Measurements from ENCODE around the gene EIF4G3. TPM values are rescaled to one million over a fixed set of nuclear protein-coding genes. Genes with fewer than 3 reads are reported as not detected.
"Not testable (repeated sequence)": the region's sequence is repeated elsewhere in the genome, so short reads cannot be mapped to it uniquely, and the experiment has no call there.

The EIF4G3 gene
- total and polyA plus RNA-seq, 2 of the 8 experiments (the other 6 are each of a cell fraction or from before 2014, with no cell fraction given), result 47.5 to 66.6 TPM

DNA sequence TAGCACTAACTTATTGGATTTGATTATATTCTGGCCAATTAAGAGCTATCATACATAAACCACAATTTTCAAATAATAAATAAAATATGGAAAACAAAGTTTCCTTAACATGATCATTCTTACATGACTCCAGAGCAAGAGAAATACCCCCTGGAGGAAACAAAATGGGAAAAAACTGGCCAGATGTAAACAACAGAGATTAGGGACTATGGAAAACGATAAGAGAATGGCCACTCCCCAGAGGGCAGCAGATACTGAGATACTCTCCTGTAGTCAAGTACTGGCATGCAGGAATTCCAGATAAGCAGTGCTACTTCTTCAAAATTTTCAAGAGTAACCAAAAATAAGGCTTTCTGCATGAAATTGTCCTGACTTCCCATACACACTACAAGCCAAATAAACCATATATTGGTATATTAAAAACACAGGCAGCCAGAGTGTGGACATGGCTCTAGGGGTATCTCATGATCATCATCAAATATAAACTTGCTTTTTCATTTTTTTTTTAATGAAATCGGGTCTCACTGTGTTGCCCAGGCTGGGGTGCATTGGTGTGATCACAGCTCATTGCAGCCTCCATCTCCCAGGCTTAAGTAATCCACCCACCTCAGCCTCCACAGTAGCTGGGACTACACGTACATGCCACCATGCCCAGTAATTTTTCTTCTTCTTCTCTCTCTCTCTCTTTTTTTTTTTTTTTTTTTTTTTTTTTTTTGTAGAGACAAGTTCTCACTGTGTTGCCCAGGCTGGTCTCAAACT, 118.5 kb downstream of the EIF4G3 start (continued):
- no peak for TF ChIP-seq CTCF (IDR thresholded peaks at IDR 0.05; ENCODE audit: control extremely low read depth in 1 of 3, insufficient read depth in 1 of 3, low read depth in 1 of 3, low read length in 3 of 3)
- no peak for TF ChIP-seq CEBPB (IDR thresholded peaks at IDR 0.05; ENCODE audit: low read depth, low read length)
- TF ChIP-seq CBX5 (IDR thresholded peaks at IDR 0.05; ENCODE audit: low read depth, low read length), result no peak
- no peak for TF ChIP-seq YY1 (IDR thresholded peaks at IDR 0.05; ENCODE audit: low read depth, low read length)
- TF ChIP-seq, protein P1, sequence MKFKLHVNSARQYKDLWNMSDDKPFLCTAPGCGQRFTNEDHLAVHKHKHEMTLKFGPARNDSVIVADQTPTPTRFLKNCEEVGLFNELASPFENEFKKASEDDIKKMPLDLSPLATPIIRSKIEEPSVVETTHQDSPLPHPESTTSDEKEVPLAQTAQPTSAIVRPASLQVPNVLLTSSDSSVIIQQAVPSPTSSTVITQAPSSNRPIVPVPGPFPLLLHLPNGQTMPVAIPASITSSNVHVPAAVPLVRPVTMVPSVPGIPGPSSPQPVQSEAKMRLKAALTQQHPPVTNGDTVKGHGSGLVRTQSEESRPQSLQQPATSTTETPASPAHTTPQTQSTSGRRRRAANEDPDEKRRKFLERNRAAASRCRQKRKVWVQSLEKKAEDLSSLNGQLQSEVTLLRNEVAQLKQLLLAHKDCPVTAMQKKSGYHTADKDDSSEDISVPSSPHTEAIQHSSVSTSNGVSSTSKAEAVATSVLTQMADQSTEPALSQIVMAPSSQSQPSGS (IDR thresholded peaks at IDR 0.05; ENCODE audit: low read length), result no peak

DNA sequence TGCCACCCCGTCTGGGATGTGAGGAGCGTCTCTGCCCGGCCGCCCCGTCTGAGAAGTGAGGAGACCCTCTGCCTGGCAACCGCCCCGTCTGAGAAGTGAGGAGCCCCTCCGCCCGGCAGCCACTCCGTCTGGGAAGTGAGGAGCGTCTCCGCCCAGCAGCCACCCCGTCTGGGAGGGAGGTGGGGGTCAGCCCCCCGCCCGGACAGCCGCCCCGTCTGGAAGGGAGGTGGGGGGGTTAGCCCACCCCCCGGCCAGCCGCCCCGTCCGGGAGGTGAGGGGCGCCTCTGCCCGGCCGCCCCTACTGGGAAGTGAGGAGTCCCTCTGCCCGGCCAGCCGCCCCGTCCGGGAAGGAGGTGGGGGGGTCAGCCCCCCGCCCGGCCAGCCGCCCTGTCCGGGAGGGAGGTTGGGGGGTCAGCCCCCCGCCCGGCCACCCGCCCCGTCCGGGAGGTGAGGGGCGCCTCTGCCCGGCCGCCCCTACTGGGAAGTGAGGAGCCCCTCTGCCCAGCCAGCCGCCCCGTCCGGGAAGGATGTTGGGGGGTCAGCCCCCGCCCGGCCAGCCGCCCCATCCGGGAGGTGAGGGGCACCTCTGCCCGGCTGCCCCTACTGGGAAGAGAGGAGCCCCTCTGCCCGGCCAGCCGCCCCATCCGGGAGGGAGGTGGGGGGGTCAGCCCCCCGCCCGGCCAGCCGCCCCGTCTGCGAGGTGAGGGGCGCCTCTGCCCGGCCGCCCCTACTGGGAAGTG, 123.3 kb downstream of the EIF4G3 start:
- H4K8ac ChIP-seq (ENCODE audit: extremely low read depth, insufficient read depth, low read length); H4K91ac ChIP-seq (replicated peaks; ENCODE audit: insufficient read length, low read length); H3K27ac ChIP-seq (ENCODE audit: low read depth, low read length); H3K79me2 ChIP-seq (ENCODE audit: control insufficient read depth in 1 of 2, insufficient read depth in 2 of 2, low read length in 2 of 2); H3K4me1 ChIP-seq (replicated peaks in 1 of 4; ENCODE audit: control insufficient read depth in 3 of 4, insufficient read depth in 4 of 4, low read length in 3 of 4); H2BK120ac ChIP-seq (replicated peaks; ENCODE audit: low read depth, low read length); H4K5ac ChIP-seq (ENCODE audit: insufficient read length, low read depth, low read length); H2BK12ac ChIP-seq (ENCODE audit: low read depth, low read length); H3K9ac ChIP-seq (replicated peaks in 1 of 4; ENCODE audit: extremely low read depth in 1 of 4, low read depth in 3 of 4, low read length in 3 of 4); H3K23me2 ChIP-seq (ENCODE audit: low read depth, low read length); H2AFZ ChIP-seq (ENCODE audit: low read length); DNase-seq (ENCODE audit: low read depth in 1 of 2, low spot score in 2 of 2); H2BK20ac ChIP-seq (ENCODE audit: low read length); H3K14ac ChIP-seq (ENCODE audit: insufficient read length); H4K20me1 ChIP-seq (replicated peaks in 1 of 2; ENCODE audit: control insufficient read depth in 1 of 2, insufficient read depth in 2 of 2, low read length in 2 of 2); H3K9me3 ChIP-seq (ENCODE audit: insufficient read depth in 2 of 2, low read depth in 1 of 2, low read length in 1 of 2); H2AK5ac ChIP-seq (ENCODE audit: low read depth, low read length); CTCF ChIA-PET (ENCODE audit: partially characterized antibody); H3K4ac ChIP-seq (replicated peaks; ENCODE audit: insufficient read length, low read depth, low read length); H3K4me2 ChIP-seq (ENCODE audit: insufficient read depth in 1 of 2, low read depth in 2 of 2, low read length in 2 of 2); H2BK15ac ChIP-seq (ENCODE audit: low read length); H3K4me3 ChIP-seq (ENCODE audit: extremely low read depth in 1 of 4, insufficient read depth in 2 of 4, low read depth in 3 of 4, low read length in 4 of 4); H3K79me1 ChIP-seq (ENCODE audit: low read depth, low read length); H3K23ac ChIP-seq (ENCODE audit: insufficient read length); H3K27me3 ChIP-seq (replicated peaks in 1 of 4; ENCODE audit: control insufficient read depth in 3 of 4, extremely low read depth in 1 of 4, insufficient read depth in 3 of 4, low read length in 3 of 4); POLR2A ChIA-PET (ENCODE audit: partially characterized antibody); FAIRE-seq; H3K56ac ChIP-seq (replicated peaks; ENCODE audit: insufficient read length, low read depth, low read length); H2BK5ac ChIP-seq (ENCODE audit: low read depth, low read length); H3K18ac ChIP-seq (ENCODE audit: extremely low read depth, low read length): not testable (repeated sequence)
- WGBS, 2 experiments (ENCODE audit: extremely low coverage in 1 of 2, insufficient coverage in 1 of 2, insufficient read length in 1 of 2, insufficient replicate concordance in 2 of 2, low coverage in 1 of 2, low lambda C conversion rate in 2 of 2, missing lambda C conversion rate in 1 of 2), result no CpG with 5 or more reads among the region's 59 CpGs
- H3K36me3 ChIP-seq (ENCODE audit: control insufficient read depth in 2 of 4, insufficient read depth in 4 of 4, low read length in 3 of 4), result peaks cover 0 to 11% (median 0%) of the 10 kb centered on the region in 4 experiments; a peak in 2 of 8 replicates
